GM21576 (cell line): ENCODE data around the gene MPST.
"Not testable (repeated sequence)": the region's sequence is repeated elsewhere in the genome, so short reads cannot be mapped to it uniquely, and the experiment has no call there.

Source experiments
- ATAC-seq: cut with Tn5 transposase; IDR thresholded peaks from one replicate; pipeline ENCODE4 v1.9.1; 2021; ENCODE audit warnings: mild to moderate bottlenecking, moderate library complexity; ENCODE audit not compliant: unreplicated experiment

The MPST gene

GRCh38 chr22:37059876-37060449, 40.4 kb downstream of the MPST start:
- ATAC-seq, result no peak

- no peak for ATAC-seq
Observed at GRCh38 chr22:37060801-37061610, 41.5 kb downstream of the MPST start.

GRCh38 chr22:37061611-37062375, 42.3 kb downstream of the MPST start:
- no peak for ATAC-seq

GRCh38 chr22:37062376-37062675, 42.8 kb downstream of the MPST start:
- ATAC-seq, result no peak

GRCh38 chr22:37062702-37063381, 43.3 kb downstream of the MPST start:
- no peak for ATAC-seq

- ATAC-seq, result no peak
Observed at GRCh38 chr22:37063431-37064420, 44.2 kb downstream of the MPST start.

GRCh38 chr22:37064553-37064952, 45.0 kb downstream of the MPST start:
- no peak for ATAC-seq

- no peak for ATAC-seq
Observed at GRCh38 chr22:37065180-37065579, 45.6 kb downstream of the MPST start.

GRCh38 chr22:37065961-37066360, 46.4 kb downstream of the MPST start:
- ATAC-seq, result no peak

- no peak for ATAC-seq
Observed at GRCh38 chr22:37067428-37067827, 47.9 kb downstream of the MPST start.

GRCh38 chr22:37068859-37069258, 49.3 kb downstream of the MPST start:
- ATAC-seq, result no peak

GRCh38 chr22:37069319-37069718, 49.8 kb downstream of the MPST start:
- ATAC-seq, result no peak

GRCh38 chr22:37069719-37070118, 50.2 kb downstream of the MPST start:
- no peak for ATAC-seq

GRCh38 chr22:37070334-37070733, 50.8 kb downstream of the MPST start:
- no peak for ATAC-seq

GRCh38 chr22:37070744-37071143, 51.2 kb downstream of the MPST start:
- no peak for ATAC-seq

- not testable (repeated sequence) for ATAC-seq
Observed at GRCh38 chr22:37071850-37072592, 52.5 kb downstream of the MPST start.

- ATAC-seq, result no peak
Observed at GRCh38 chr22:37072673-37073072, 53.1 kb downstream of the MPST start.

- no peak for ATAC-seq
Observed at GRCh38 chr22:37074537-37074936, 55.0 kb downstream of the MPST start.

- ATAC-seq, result no peak
Observed at GRCh38 chr22:37075046-37075445, 55.5 kb downstream of the MPST start.
